Suprapubic skin (tissue), 4 donors: ENCODE results near the gene NUP62. TPM values are rescaled to one million over a fixed set of nuclear protein-coding genes. Genes with fewer than 3 reads are reported as not detected.

Experiments used
- DNase-seq, 2 donors: peaks; one replicate each; pipeline ENCODE4 v3.0.0-alpha.2; 2019; ENCODE audit warnings: low spot score in 2 of 2
- H3K27ac ChIP-seq: fragments of 200-600 bp; sonication (generic); one replicate; pipeline ENCODE4 v1.5.1; 2019
- H3K27me3 ChIP-seq: fragments of 200-600 bp; sonication (generic); one replicate; pipeline ENCODE4 v1.5.1; 2019
- H3K36me3 ChIP-seq: fragments of 200-600 bp; sonication (generic); one replicate; pipeline ENCODE4 v1.5.1; 2019
- H3K4me1 ChIP-seq: fragments of 200-600 bp; sonication (generic); one replicate; pipeline ENCODE4 v1.5.1; 2019
- H3K4me3 ChIP-seq: fragments of 200-600 bp; sonication (generic); one replicate; pipeline ENCODE4 v1.5.1; 2019; ENCODE audit warnings: mild to moderate bottlenecking
- H3K9me3 ChIP-seq: fragments of 200-600 bp; sonication (generic); one replicate; pipeline ENCODE4 v1.5.1; 2019
- CTCF ChIP-seq, 2 donors: fragments of 200-600 bp in 1 of 2; fragments of 450-650 bp in 1 of 2; sonication (generic) in 1 of 2; IDR thresholded peaks; one replicate each; pipeline ENCODE4 v1.5.1; 2016 to 2019; ENCODE audit warnings: antibody characterized with exemption in 2 of 2, mild to moderate bottlenecking in 1 of 2, moderate library complexity in 1 of 2
- EP300 ChIP-seq: sonication (generic); formaldehyde crosslinking; IDR thresholded peaks from one replicate; pipeline ENCODE4 v1.6.1; 2017; ENCODE audit warnings: antibody characterized with exemption
- POLR2A ChIP-seq, 2 donors: fragments of 450-650 bp; IDR thresholded peaks; one replicate each; pipeline ENCODE4 v1.6.1; 2017; ENCODE audit warnings: antibody characterized with exemption in 2 of 2, mild to moderate bottlenecking in 2 of 2, moderate library complexity in 2 of 2
- POLR2AphosphoS5 ChIP-seq, 3 donors: sonication (generic); formaldehyde crosslinking; IDR thresholded peaks; one replicate each; pipeline ENCODE4 v1.6.1; 2017; ENCODE audit warnings: antibody characterized with exemption in 3 of 3
- WGBS: methylation state at CpG from one replicate; pipeline ENCODE4 v1.1.5; 2018; 5-methylcytosine and 5-hydroxymethylcytosine counted together
- total RNA-seq, 4 donors: library from RNA; depleted of rRNA; stranded (reverse); fragments of >200 nt; gene quantifications; one replicate each; pipeline ENCODE4 v1.1.0, GENCODE V29; 2016

The NUP62 gene
- total RNA-seq, 4 donors from 2014 or later = 40.3 to 46.2 (median 44.6) TPM

- Histone ChIP-seq H3K36me3 (peaks cover 59% of the 10 kb centered on the region), H3K4me1 (peaks cover 8% of the 10 kb centered on the region), H3K9me3 (no peaks in the 10 kb centered on the region), H3K4me3 (no peak overlapping the region), H3K27ac (no peak overlapping the region), H3K27me3 (no peaks in the 10 kb centered on the region)
- 93% methylated on average over 9 of the region's 22 CpGs for WGBS
- DNase-seq = no peak
- TF ChIP-seq POLR2A (IDR thresholded peaks at IDR 0.05) = no peak
- no peak for TF ChIP-seq POLR2AphosphoS5 (IDR thresholded peaks at IDR 0.05)
- TF ChIP-seq EP300 = no peak
- TF ChIP-seq CTCF (IDR thresholded peaks at IDR 0.05) = no peak
Observed at GRCh38 chr19:49921871-49922795, 7.2 kb downstream of the NUP62 start.

- TF ChIP-seq EP300 (no peak), CTCF (IDR thresholded peaks at IDR 0.05) (no peak), POLR2A (IDR thresholded peaks at IDR 0.05) (no peak), POLR2AphosphoS5 (IDR thresholded peaks at IDR 0.05) (no peak)
- no peak for DNase-seq
- no peaks in the 10 kb centered on the region for H3K27me3 ChIP-seq
- H3K4me3 ChIP-seq = no peak overlapping the region
- peaks cover 8% of the 10 kb centered on the region for H3K4me1 ChIP-seq
- no peaks in the 10 kb centered on the region for H3K9me3 ChIP-seq
- H3K36me3 ChIP-seq = peaks cover 63% of the 10 kb centered on the region
- 91% methylated on average over 24 of the region's 24 CpGs for WGBS
- H3K27ac ChIP-seq = no peak overlapping the region
Observed at GRCh38 chr19:49920624-49921363, 8.5 kb downstream of the NUP62 start.

GRCh38 chr19:49918089-49918488, 11.2 kb downstream of the NUP62 start:
- WGBS = 91% methylated on average over 8 of the region's 8 CpGs
- H3K9me3 ChIP-seq = no peaks in the 10 kb centered on the region
- H3K36me3 ChIP-seq = peaks cover 63% of the 10 kb centered on the region
- TF ChIP-seq CTCF (IDR thresholded peaks at IDR 0.05) = no peak
- no peak for TF ChIP-seq POLR2A (IDR thresholded peaks at IDR 0.05)
- TF ChIP-seq POLR2AphosphoS5 (IDR thresholded peaks at IDR 0.05) = no peak
- no peak for TF ChIP-seq EP300
- H3K27me3 ChIP-seq = no peaks in the 10 kb centered on the region
- no peak overlapping the region for H3K4me3 ChIP-seq
- H3K27ac ChIP-seq = no peak overlapping the region
- no peaks in the 10 kb centered on the region for H3K4me1 ChIP-seq
- DNase-seq = no peak

GRCh38 chr19:49916839-49917733, 12.2 kb downstream of the NUP62 start:
- Histone ChIP-seq H3K36me3 (peaks cover 60% of the 10 kb centered on the region), H3K4me3 (no peak overlapping the region), H3K27ac (no peak overlapping the region), H3K27me3 (no peaks in the 10 kb centered on the region), H3K4me1 (no peaks in the 10 kb centered on the region), H3K9me3 (no peaks in the 10 kb centered on the region)
- TF ChIP-seq EP300 = no peak
- DNase-seq = no peak
- 85% methylated on average over 21 of the region's 21 CpGs for WGBS

GRCh38 chr19:49915271-49915670, 14.0 kb downstream of the NUP62 start:
- WGBS = over 99% methylated on average over 6 of the region's 6 CpGs
- Histone ChIP-seq H3K36me3 (peaks cover 47% of the 10 kb centered on the region), H3K9me3 (no peaks in the 10 kb centered on the region), H3K27ac (no peak overlapping the region), H3K4me3 (no peak overlapping the region), H3K4me1 (no peaks in the 10 kb centered on the region), H3K27me3 (no peaks in the 10 kb centered on the region)
- DNase-seq = no peak
- TF ChIP-seq EP300 (no peak), POLR2A (IDR thresholded peaks at IDR 0.05) (no peak), CTCF (IDR thresholded peaks at IDR 0.05) (no peak), POLR2AphosphoS5 (IDR thresholded peaks at IDR 0.05) (no peak)
